Uterus (tissue), 4 donors: ENCODE measurements around the gene CIROP. TPM values are rescaled to one million over a fixed set of nuclear protein-coding genes. Genes with fewer than 3 reads are reported as not detected.

Experiments
- DNase-seq, 2 donors: peaks; one replicate each; pipeline ENCODE4 v3.0.0-alpha.2; 2019 to 2020
- H3K27ac ChIP-seq, 2 donors: fragments of 200-600 bp; sonication (generic); 1 replicate in 1 of 2; 2 replicates in 1 of 2; pipeline ENCODE4 v1.5.1; 2016 to 2018
- H3K27me3 ChIP-seq, 2 donors: fragments of 200-600 bp; sonication (generic); one replicate each; pipeline ENCODE4 v1.5.1; 2018 to 2019; ENCODE audit warnings: control low read depth in 1 of 2
- H3K36me3 ChIP-seq, 2 donors: fragments of 200-600 bp; sonication (generic); one replicate each; pipeline ENCODE4 v1.5.1; 2019; ENCODE audit warnings: control low read depth in 1 of 2
- H3K4me1 ChIP-seq, 2 donors: fragments of 200-600 bp; sonication (generic); one replicate each; pipeline ENCODE4 v1.5.1; 2018 to 2019; ENCODE audit warnings: control low read depth in 1 of 2
- H3K4me3 ChIP-seq, 2 donors: fragments of 200-600 bp; sonication (generic); 1 replicate in 1 of 2; 2 replicates in 1 of 2; pipeline ENCODE4 v1.5.1; 2018 to 2019; ENCODE audit warnings: mild to moderate bottlenecking in 1 of 2
- H3K9me3 ChIP-seq, 2 donors: fragments of 200-600 bp; sonication (generic); one replicate each; pipeline ENCODE4 v1.5.1; 2019; ENCODE audit warnings: control low read depth in 1 of 2
- CTCF ChIP-seq, 4 experiments: fragments of 200-600 bp in 2 of 4; fragments of 450-650 bp in 2 of 4; sonication (generic) in 2 of 4; IDR thresholded peaks; one replicate each; pipeline ENCODE4 v1.5.1; 2016 to 2019; ENCODE audit warnings: antibody characterized with exemption in 4 of 4, mild to moderate bottlenecking in 2 of 4, moderate library complexity in 1 of 4
- POLR2A ChIP-seq, 2 donors: fragments of 450-650 bp; IDR thresholded peaks; one replicate each; pipeline ENCODE4 v1.6.1; 2016; ENCODE audit warnings: antibody characterized with exemption in 2 of 2, mild to moderate bottlenecking in 1 of 2, moderate library complexity in 1 of 2
- intact Hi-C: fragments of 100-400 bp; cut with DNase I; formaldehyde crosslinking; loops from one replicate; pipeline ENCODE4 v1.15.1; 2023; ENCODE audit warnings: low total_unique reads
- total RNA-seq, 4 donors: library from RNA; depleted of rRNA in 3 of 4; stranded (reverse); fragments of >200 nt in 3 of 4; gene quantifications; one replicate each; pipeline versions ENCODE4 v1.1.0 to v1.2.4, GENCODE V29; 2014 to 2023
- donor health status: DM: yes; HTN: yes; CAD: no.

The CIROP gene
- total RNA-seq, 4 donors from 2014 or later = not detected

GRCh38 chr14:23058654-23059504 is 45.9 kb downstream of the CIROP start:
- Histone ChIP-seq H3K9me3 (no peaks in the 10 kb centered on the region), H3K27ac (peak overlapping the region in 1 of 2 donors; percentile 92), H3K27me3 (no peaks in the 10 kb centered on the region), H3K36me3 (no peaks in the 10 kb centered on the region), H3K4me3 (no peak overlapping the region), H3K4me1 (no peaks in the 10 kb centered on the region)
- DNase-seq = no peak
- intact Hi-C loops = loop anchor here (5.0 kb wide), 1 partner anchor 72 kb away; no protein-coding TSS in a partner anchor
- TF ChIP-seq POLR2A (IDR thresholded peaks at IDR 0.05) (no peak), CTCF (IDR thresholded peaks at IDR 0.05) (no peak)

- peak; percentile 89 for DNase-seq
- Histone ChIP-seq H3K4me3 (peak overlapping the region; percentile 58 to 65), H3K36me3 (no peaks in the 10 kb centered on the region), H3K27me3 (no peaks in the 10 kb centered on the region), H3K9me3 (no peaks in the 10 kb centered on the region), H3K4me1 (no peaks in the 10 kb centered on the region), H3K27ac (peak overlapping the region; percentile 86 to 92)
- intact Hi-C loops = loop anchor here (5.0 kb wide), 1 partner anchor 71 kb away; no protein-coding TSS in a partner anchor
- TF ChIP-seq POLR2A (IDR thresholded peaks at IDR 0.05) = no peak
- peak; percentile 92 to 97 (median 94) for TF ChIP-seq CTCF (IDR thresholded peaks at IDR 0.05)
Measured at GRCh38 chr14:23057757-23058653, 46.8 kb downstream of the CIROP start.

- Histone ChIP-seq H3K36me3 (no peaks in the 10 kb centered on the region), H3K4me3 (peak within 1 kb of the TSS; percentile 58 to 65), H3K27me3 (no peaks in the 10 kb centered on the region), H3K9me3 (no peaks in the 10 kb centered on the region), H3K27ac (peak within 1 kb of the TSS; percentile 86 to 92), H3K4me1 (no peaks in the 10 kb centered on the region)
- peak; percentile 78 to 82 for DNase-seq
- intact Hi-C loops = loop anchor here (5.0 kb wide), 1 partner anchor 70 kb away; no protein-coding TSS in a partner anchor
- TF ChIP-seq POLR2A (IDR thresholded peaks at IDR 0.05) = peak in 1 of 2 donors; percentile 60
- no peak for TF ChIP-seq CTCF (IDR thresholded peaks at IDR 0.05)
Measured at GRCh38 chr14:23056956-23057756, 47.6 kb downstream of the CIROP start, which contains the start of gene CDH24. Gene CDH24, minus strand, starts transcription at chr14:23057520. Its CDS starts 1,787 bp downstream, at chr14:23055733.

- H3K27ac ChIP-seq = peak overlapping the region; percentile 86 to 92
- no peaks in the 10 kb centered on the region for H3K27me3 ChIP-seq
- TF ChIP-seq CTCF (IDR thresholded peaks at IDR 0.05) (peak; percentile 33 to 56 (median 50)), POLR2A (IDR thresholded peaks at IDR 0.05) (no peak)
- H3K4me1 ChIP-seq = no peaks in the 10 kb centered on the region
- intact Hi-C loops = loop anchor here (5.0 kb wide), 1 partner anchor 69 kb away; no protein-coding TSS in a partner anchor
- DNase-seq = peak; percentile 57 to 58
- H3K36me3 ChIP-seq = no peaks in the 10 kb centered on the region
- no peaks in the 10 kb centered on the region for H3K9me3 ChIP-seq
- H3K4me3 ChIP-seq = peak overlapping the region in 1 of 2 donors; percentile 58
Measured at GRCh38 chr14:23056145-23056955, 48.4 kb downstream of the CIROP start.
